ENCODE measurements around the gene TNFRSF6B.

DNA sequence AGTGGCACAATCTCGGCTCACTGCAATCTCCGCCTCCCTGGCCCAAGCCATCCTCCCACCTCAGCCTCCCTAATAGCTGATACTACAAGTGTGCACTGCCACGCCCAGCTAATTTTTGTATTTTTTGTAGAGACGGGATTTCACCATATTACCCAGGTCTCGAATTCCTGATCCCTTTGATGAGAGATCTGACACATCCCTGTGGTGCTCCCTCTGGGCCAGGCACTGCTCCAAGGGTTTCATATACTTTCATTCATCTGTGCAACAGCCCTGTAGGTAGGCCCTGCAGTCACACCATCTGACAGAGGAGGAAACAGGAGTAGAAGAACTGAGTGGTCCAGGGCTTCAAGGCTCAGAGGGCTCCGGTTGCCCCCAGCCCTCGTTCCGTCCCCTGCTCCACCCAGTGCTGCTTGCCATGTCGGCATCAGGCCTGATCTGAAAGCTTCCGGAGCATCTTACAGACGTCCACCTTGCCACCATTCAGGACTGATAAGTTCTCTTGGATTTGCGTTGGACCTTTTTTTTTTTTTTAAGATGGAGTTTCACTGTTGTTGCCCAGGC lies 14.7 kb downstream of the TNFRSF6B start:
- TF ChIP-seq CTCF (IDR thresholded peaks at IDR 0.05; ENCODE audit: extremely low read depth in 1 of 2, insufficient read depth in 1 of 2, low read depth in 1 of 2, low read length in 2 of 2) (no peak), POLR2AphosphoS5 (IDR thresholded peaks at IDR 0.05; ENCODE audit: insufficient read depth, low read depth, low read length) (no peak), POLR2A (IDR thresholded peaks at IDR 0.05; ENCODE audit: low read depth, low read length) (no peak), FOS (IDR thresholded peaks at IDR 0.05; ENCODE audit: borderline replicate concordance, insufficient read depth, low read length) (no peak), EZH2 (IDR thresholded peaks at IDR 0.05; ENCODE audit: borderline replicate concordance, low read depth, low read length, severe bottlenecking) (no peak)
- TF ChIP-seq, protein P1, sequence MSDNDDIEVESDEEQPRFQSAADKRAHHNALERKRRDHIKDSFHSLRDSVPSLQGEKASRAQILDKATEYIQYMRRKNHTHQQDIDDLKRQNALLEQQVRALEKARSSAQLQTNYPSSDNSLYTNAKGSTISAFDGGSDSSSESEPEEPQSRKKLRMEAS (IDR thresholded peaks at IDR 0.05; ENCODE audit: insufficient read depth, insufficient read length), result no peak
